OCI-LY7 (cell line): ENCODE measurements around the gene TRIM3. TPM values are rescaled to one million over a fixed set of nuclear protein-coding genes. Genes with fewer than 3 reads are reported as not detected.

ENCODE experiments used
- BruUV-seq: library from RNA; stranded (reverse); fragments of 400-500 nt; replicated peaks from 2 replicates; lab custom pipeline; 2021; lab: Mats Ljungman, UMichigan
- CTCF ChIA-PET: fragments of 300-600 bp; sonication (Branson Sonifier 250); formaldehyde crosslinking; loops from one replicate; lab custom pipeline; 2022; ENCODE audit warnings: antibody characterized with exemption; ENCODE audit not compliant: unreplicated experiment; lab: Charles Lee
- POLR2A ChIA-PET: fragments of 300-600 bp; sonication (Branson Sonifier 250); formaldehyde crosslinking; loops from one replicate; lab custom pipeline; 2022; ENCODE audit warnings: antibody characterized with exemption; lab: Charles Lee
- DNase-seq: peaks from one replicate; pipeline ENCODE4 v3.0.0-alpha.2; 2015; ENCODE audit warnings: low spot score
- H2AFZ ChIP-seq: fragments of 200-600 bp; sonication (generic), shearing (Covaris generic); 2 replicates; pipeline ENCODE4 v1.6.1; 2014; ENCODE audit warnings: mild to moderate bottlenecking, antibody characterized with exemption, low read length, moderate library complexity
- H3K27ac ChIP-seq: fragments of 200-600 bp; sonication (generic); 2 replicates; pipeline ENCODE4 v1.5.1; 2014; ENCODE audit warnings: mixed run types, low read depth, mild to moderate bottlenecking, moderate library complexity, low read length, inconsistent platforms; ENCODE audit not compliant: poor library complexity, severe bottlenecking
- H3K36me3 ChIP-seq: fragments of 200-600 bp; sonication (generic); 2 replicates; pipeline ENCODE4 v1.6.1; 2014; ENCODE audit warnings: mild to moderate bottlenecking, antibody characterized with exemption, low read length, moderate library complexity, mixed read lengths; ENCODE audit not compliant: insufficient read depth
- H3K4me1 ChIP-seq: fragments of 200-600 bp; sonication (generic); 2 replicates; pipeline ENCODE4 v1.5.1; 2014; ENCODE audit warnings: mild to moderate bottlenecking, low read length; ENCODE audit not compliant: insufficient read depth, poor library complexity, severe bottlenecking
- H3K4me2 ChIP-seq: fragments of 200-600 bp; sonication (generic); 2 replicates; pipeline ENCODE4 v1.6.1; 2014; ENCODE audit warnings: mild to moderate bottlenecking, low read length
- H3K4me3 ChIP-seq: fragments of 200-600 bp; sonication (generic); 2 replicates; pipeline ENCODE4 v1.5.1; 2014; ENCODE audit warnings: mild to moderate bottlenecking, low read depth, low read length; ENCODE audit not compliant: poor library complexity, severe bottlenecking
- H3K79me2 ChIP-seq: fragments of 200-600 bp; sonication (generic); 2 replicates; pipeline ENCODE4 v1.6.1; 2016; ENCODE audit warnings: low read depth, mild to moderate bottlenecking, low read length, moderate library complexity, mixed read lengths; ENCODE audit not compliant: insufficient read depth
- H3K9me2 ChIP-seq: fragments of 200-600 bp; sonication (generic); 2 replicates; pipeline ENCODE4 v1.6.1; 2016; ENCODE audit warnings: mild to moderate bottlenecking, low read length, mixed read lengths; ENCODE audit not compliant: insufficient read depth
- H3K9me3 ChIP-seq: fragments of 200-600 bp; sonication (generic); 2 replicates; pipeline ENCODE4 v1.6.1; 2014; ENCODE audit warnings: mild to moderate bottlenecking, mixed run types, low read length, mixed read lengths
- H4K20me1 ChIP-seq: fragments of 200-600 bp; sonication (generic); 2 replicates; pipeline ENCODE4 v1.6.1; 2014; ENCODE audit warnings: mild to moderate bottlenecking, antibody characterized with exemption, low read length, moderate library complexity, mixed read lengths; ENCODE audit not compliant: insufficient read depth
- CTCF ChIP-seq: fragments of 200-600 bp; sonication (generic); conservative IDR thresholded peaks from 2 replicates; pipeline ENCODE4 v1.5.1; 2014; ENCODE audit warnings: mild to moderate bottlenecking, antibody characterized with exemption, low read length, moderate library complexity, mixed read lengths
- EZH2phosphoT487 ChIP-seq: fragments of 200-600 bp; sonication (generic); IDR thresholded peaks from 2 replicates; pipeline ENCODE4 v1.6.1; 2018; ENCODE audit warnings: low read depth, borderline replicate concordance, mild to moderate bottlenecking, mixed run types, antibody characterized with exemption, low read length, moderate library complexity, mixed read lengths
- intact Hi-C: fragments of 100-400 bp; cut with micrococcal nuclease; formaldehyde crosslinking; loops from one replicate; pipeline ENCODE4 v1.10.0; 2022; ENCODE audit not compliant: unreplicated experiment
- total RNA-seq, 2 experiments: library from RNA; depleted of rRNA in 1 of 2; stranded (reverse); fragments of >200 nt in 1 of 2; shearing (Covaris generic) in 1 of 2; gene quantifications; 2 replicates each; pipeline ENCODE4 v1.2.3, GENCODE V29; 2014 to 2022

The TRIM3 gene
- total RNA-seq, 2 experiments from 2014 or later = 14.7 to 21.3 TPM

GRCh38 chr11:6469599-6469998 is 4.1 kb downstream of the TRIM3 start:
- H2AFZ ChIP-seq = peak overlapping the region; percentile 52; the same call in 1 of the 2 replicates
- H3K4me2 ChIP-seq = peak overlapping the region; percentile 20
- no peaks in the 10 kb centered on the region for H3K36me3 ChIP-seq
- H3K4me1 ChIP-seq = peaks cover 31% of the 10 kb centered on the region
- H3K79me2 ChIP-seq = no peaks in the 10 kb centered on the region
- no peak for TF ChIP-seq EZH2phosphoT487
- no peak for TF ChIP-seq CTCF
- BruUV-seq = no TSS peak
- H3K9me2 ChIP-seq = no peaks in the 10 kb centered on the region
- no peaks in the 10 kb centered on the region for H3K9me3 ChIP-seq
- ChIA-PET CTCF (interaction anchor here (0.7 kb wide), 1 partner anchor 8 kb away, joined by 3 read pairs; no protein-coding TSS in a partner anchor), POLR2A (interaction anchor here (0.8 to 1.1 kb wide), 3 partner anchors 10 to 42 kb away, joined by 3 to 4 read pairs (median 3); no protein-coding TSS in a partner anchor)
- DNase-seq = no peak
- no peak overlapping the region for H3K27ac ChIP-seq
- H4K20me1 ChIP-seq = no peaks in the 10 kb centered on the region
- no peak overlapping the region for H3K4me3 ChIP-seq
- intact Hi-C loops = no loop called here

GRCh38 chr11:6468712-6469495 is 4.8 kb downstream of the TRIM3 start:
- intact Hi-C loops = no loop called here
- Histone ChIP-seq H4K20me1 (no peaks in the 10 kb centered on the region), H3K27ac (no peak overlapping the region), H2AFZ (peak overlapping the region; percentile 52; the same call in 1 of the 2 replicates), H3K79me2 (no peaks in the 10 kb centered on the region), H3K9me2 (no peaks in the 10 kb centered on the region), H3K36me3 (no peaks in the 10 kb centered on the region), H3K9me3 (no peaks in the 10 kb centered on the region), H3K4me3 (no peak overlapping the region), H3K4me2 (peak overlapping the region; percentile 20), H3K4me1 (peaks cover 24% of the 10 kb centered on the region)
- TF ChIP-seq CTCF (no peak), EZH2phosphoT487 (no peak)
- no TSS peak for BruUV-seq
- peak; percentile 52 for DNase-seq
- CTCF ChIA-PET = interaction anchor here (0.7 kb wide), 1 partner anchor 8 kb away, joined by 3 read pairs; no protein-coding TSS in a partner anchor
- POLR2A ChIA-PET = interaction anchor here (0.8 to 1.4 kb wide), 5 partner anchors 7 to 79 kb away, joined by 3 to 4 read pairs (median 3); partner anchors contain the start of gene SMPD1
